ENCODE results near the gene SYNGAP1.

GRCh38 chr6:33427585-33428223 lies 7.8 kb downstream of the SYNGAP1 start:
- TF ChIP-seq POLR2A (IDR thresholded peaks at IDR 0.05; ENCODE audit: low read length), result peak; percentile 19
- no peak for TF ChIP-seq GATA1 (IDR thresholded peaks at IDR 0.05; ENCODE audit: low read depth, low read length)
